Uterus (tissue), 4 donors: ENCODE measurements around the gene CGB1. TPM values are rescaled to one million over a fixed set of nuclear protein-coding genes. Genes with fewer than 3 reads are reported as not detected.

Source experiments
- DNase-seq, 2 donors: peaks; one replicate each; pipeline ENCODE4 v3.0.0-alpha.2; 2019 to 2020
- H3K27ac ChIP-seq, 2 donors: fragments of 200-600 bp; sonication (generic); 1 replicate in 1 of 2; 2 replicates in 1 of 2; pipeline ENCODE4 v1.5.1; 2016 to 2018
- H3K27me3 ChIP-seq, 2 donors: fragments of 200-600 bp; sonication (generic); one replicate each; pipeline ENCODE4 v1.5.1; 2018 to 2019; ENCODE audit warnings: control low read depth in 1 of 2
- H3K36me3 ChIP-seq, 2 donors: fragments of 200-600 bp; sonication (generic); one replicate each; pipeline ENCODE4 v1.5.1; 2019; ENCODE audit warnings: control low read depth in 1 of 2
- H3K4me1 ChIP-seq, 2 donors: fragments of 200-600 bp; sonication (generic); one replicate each; pipeline ENCODE4 v1.5.1; 2018 to 2019; ENCODE audit warnings: control low read depth in 1 of 2
- H3K4me3 ChIP-seq, 2 donors: fragments of 200-600 bp; sonication (generic); 1 replicate in 1 of 2; 2 replicates in 1 of 2; pipeline ENCODE4 v1.5.1; 2018 to 2019; ENCODE audit warnings: mild to moderate bottlenecking in 1 of 2
- H3K9me3 ChIP-seq, 2 donors: fragments of 200-600 bp; sonication (generic); one replicate each; pipeline ENCODE4 v1.5.1; 2019; ENCODE audit warnings: control low read depth in 1 of 2
- CTCF ChIP-seq, 4 experiments: fragments of 200-600 bp in 2 of 4; fragments of 450-650 bp in 2 of 4; sonication (generic) in 2 of 4; IDR thresholded peaks; one replicate each; pipeline ENCODE4 v1.5.1; 2016 to 2019; ENCODE audit warnings: antibody characterized with exemption in 4 of 4, mild to moderate bottlenecking in 2 of 4, moderate library complexity in 1 of 4
- POLR2A ChIP-seq, 2 donors: fragments of 450-650 bp; IDR thresholded peaks; one replicate each; pipeline ENCODE4 v1.6.1; 2016; ENCODE audit warnings: antibody characterized with exemption in 2 of 2, mild to moderate bottlenecking in 1 of 2, moderate library complexity in 1 of 2
- intact Hi-C: fragments of 100-400 bp; cut with DNase I; formaldehyde crosslinking; loops from one replicate; pipeline ENCODE4 v1.15.1; 2023; ENCODE audit warnings: low total_unique reads
- total RNA-seq, 4 donors: library from RNA; depleted of rRNA in 3 of 4; stranded (reverse); fragments of >200 nt in 3 of 4; gene quantifications; one replicate each; pipeline versions ENCODE4 v1.1.0 to v1.2.4, GENCODE V29; 2014 to 2023
- donor health status: DM: yes; HTN: yes; CAD: no.

CGB1 gene
- total RNA-seq, 4 donors from 2014 or later, result not detected

GRCh38 chr19:49017666-49018351, 18.9 kb downstream of the CGB1 start:
- intact Hi-C loops, result no loop called here
- H3K4me3 ChIP-seq, result peak overlapping the region; percentile 30 to 31
- peak in 1 of 2 donors; percentile 41 for DNase-seq

DNA sequence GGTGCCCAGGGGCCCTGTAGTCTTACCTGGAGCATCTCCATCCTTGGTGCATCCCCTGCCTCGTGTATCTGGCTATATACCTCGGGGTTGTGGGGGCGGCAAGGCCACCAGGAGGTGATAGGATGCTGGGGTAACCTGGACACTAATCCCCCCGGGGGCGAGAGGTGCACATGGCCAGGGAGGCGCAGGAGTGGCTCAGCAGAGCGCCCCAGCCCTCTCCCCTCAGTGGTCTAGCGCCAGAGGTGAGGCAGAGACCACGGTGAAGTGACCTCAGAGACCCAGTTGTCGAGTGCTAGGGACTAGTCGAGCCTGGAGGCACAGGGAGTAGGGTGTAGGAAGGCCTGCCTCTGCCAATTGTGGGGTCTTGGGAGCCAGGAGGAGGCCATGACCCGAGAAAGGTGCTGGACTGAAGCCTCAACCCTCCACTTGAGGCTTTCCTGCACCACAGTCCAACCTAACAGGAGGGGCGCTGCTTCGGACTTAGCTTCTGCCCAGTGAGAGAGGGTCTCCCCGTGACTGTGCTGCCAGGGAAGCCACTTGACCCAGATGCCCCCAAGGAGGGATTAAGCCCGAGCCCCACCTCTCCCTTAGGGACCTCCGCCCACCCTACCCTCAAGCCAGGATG, 19.5 kb downstream of the CGB1 start, which contains the start of gene LHB:
Gene LHB (minus strand): TSS at position 51 of the 625 bp plus-strand sequence. CDS start 10 bp downstream, at position 41.
- Histone ChIP-seq H3K27me3 (no peaks in the 10 kb centered on the region), H3K4me3 (peak within 1 kb of the TSS; percentile 30 to 31), H3K36me3 (no peaks in the 10 kb centered on the region), H3K27ac (no peak within 1 kb of the TSS), H3K9me3 (no peaks in the 10 kb centered on the region), H3K4me1 (peaks cover 0 to 7% of the 10 kb centered on the region in 2 donors)
- intact Hi-C loops, result no loop called here
- DNase-seq, result no peak
- no peak for TF ChIP-seq CTCF (IDR thresholded peaks at IDR 0.05)
- TF ChIP-seq POLR2A (IDR thresholded peaks at IDR 0.05), result no peak

More at GRCh38 chr19:49017666-49018351, 18.9 kb downstream of the CGB1 start:
- Histone ChIP-seq H3K36me3 (no peaks in the 10 kb centered on the region), H3K9me3 (no peaks in the 10 kb centered on the region), H3K4me1 (peaks cover 0 to 7% of the 10 kb centered on the region in 2 donors), H3K27me3 (no peaks in the 10 kb centered on the region), H3K27ac (no peak overlapping the region)
- TF ChIP-seq POLR2A (IDR thresholded peaks at IDR 0.05), result no peak
- TF ChIP-seq CTCF (IDR thresholded peaks at IDR 0.05), result peak in 2 of 4 experiments; percentile 37 to 38

- TF ChIP-seq CTCF (IDR thresholded peaks at IDR 0.05) (no peak), POLR2A (IDR thresholded peaks at IDR 0.05) (no peak)
- peaks cover 0 to 7% of the 10 kb centered on the region in 2 donors for H3K4me1 ChIP-seq
- no peaks in the 10 kb centered on the region for H3K36me3 ChIP-seq
- no peaks in the 10 kb centered on the region for H3K27me3 ChIP-seq
- intact Hi-C loops, result no loop called here
- no peak overlapping the region for H3K27ac ChIP-seq
- DNase-seq, result no peak
- H3K4me3 ChIP-seq, result no peak overlapping the region
- H3K9me3 ChIP-seq, result no peaks in the 10 kb centered on the region
Measured at GRCh38 chr19:49016067-49016839, 20.4 kb downstream of the CGB1 start.

- TF ChIP-seq POLR2A (IDR thresholded peaks at IDR 0.05) (no peak), CTCF (IDR thresholded peaks at IDR 0.05) (no peak)
- Histone ChIP-seq H3K4me1 (peaks cover 0 to 7% of the 10 kb centered on the region in 2 donors), H3K27me3 (no peaks in the 10 kb centered on the region), H3K36me3 (no peaks in the 10 kb centered on the region), H3K27ac (no peak overlapping the region), H3K9me3 (no peaks in the 10 kb centered on the region), H3K4me3 (no peak overlapping the region)
- no peak for DNase-seq
- intact Hi-C loops, result no loop called here
Measured at GRCh38 chr19:49014870-49015255, 21.8 kb downstream of the CGB1 start.
